H54 (cell line): ENCODE data around the gene IL23R.
"Not testable (repeated sequence)": the region's sequence is repeated elsewhere in the genome, so short reads cannot be mapped to it uniquely, and the experiment has no call there.

Source experiments
- DNase-seq: peaks from one replicate; pipeline ENCODE4 v3.0.0; 2011; ENCODE audit warnings: low spot score, mixed read lengths; ENCODE audit not compliant: insufficient read length
- FAIRE-seq: peaks from 3 replicates; lab custom pipeline; 2011; peaks lifted over from hg19 to GRCh38; lab: Jason Lieb, UNC
- POLR2A ChIP-seq: IDR thresholded peaks from 2 replicates; pipeline ENCODE4 v1.6.1; 2011; ENCODE audit warnings: low read depth, mild to moderate bottlenecking, low read length

The IL23R gene

DNA sequence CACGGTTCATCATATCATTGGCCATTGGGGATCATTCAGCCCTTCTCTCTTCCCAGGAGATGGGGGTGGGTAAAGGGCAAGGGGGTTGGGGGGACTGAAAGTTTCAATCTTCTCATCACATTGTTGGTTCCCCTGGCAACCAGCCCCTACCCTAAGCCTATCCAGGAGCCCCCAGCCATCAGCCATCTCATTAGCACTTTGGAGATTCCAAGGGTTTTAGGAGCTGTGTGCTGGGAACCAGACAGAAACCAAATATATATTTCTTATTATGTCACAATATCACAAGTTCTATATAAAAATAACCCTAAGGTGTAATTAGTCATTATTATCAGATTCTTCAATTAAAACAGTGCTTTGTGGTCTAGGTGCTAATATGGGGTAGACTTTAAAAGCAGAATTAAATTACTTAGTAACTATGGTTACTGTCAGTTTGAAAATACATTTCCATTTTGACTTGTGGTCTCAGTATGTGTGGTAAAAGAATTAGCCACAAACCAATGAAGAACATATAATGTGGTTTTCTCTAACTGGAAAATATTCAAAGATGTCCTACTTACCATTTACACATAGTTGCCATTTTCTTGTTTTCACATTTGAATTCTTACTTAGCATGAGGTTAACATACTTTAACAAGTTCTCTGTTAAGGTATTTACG is 28.1 kb downstream of the IL23R start:
- no peak for TF ChIP-seq POLR2A
- FAIRE-seq = no peak
- no peak for DNase-seq

- DNase-seq = no peak
- TF ChIP-seq POLR2A = no peak
- FAIRE-seq = no peak
Measured at GRCh38 chr1:67200755-67201154, 34.5 kb downstream of the IL23R start.

- no peak for FAIRE-seq
- DNase-seq = no peak
Measured at GRCh38 chr1:67201891-67202290, 35.6 kb downstream of the IL23R start.

DNA sequence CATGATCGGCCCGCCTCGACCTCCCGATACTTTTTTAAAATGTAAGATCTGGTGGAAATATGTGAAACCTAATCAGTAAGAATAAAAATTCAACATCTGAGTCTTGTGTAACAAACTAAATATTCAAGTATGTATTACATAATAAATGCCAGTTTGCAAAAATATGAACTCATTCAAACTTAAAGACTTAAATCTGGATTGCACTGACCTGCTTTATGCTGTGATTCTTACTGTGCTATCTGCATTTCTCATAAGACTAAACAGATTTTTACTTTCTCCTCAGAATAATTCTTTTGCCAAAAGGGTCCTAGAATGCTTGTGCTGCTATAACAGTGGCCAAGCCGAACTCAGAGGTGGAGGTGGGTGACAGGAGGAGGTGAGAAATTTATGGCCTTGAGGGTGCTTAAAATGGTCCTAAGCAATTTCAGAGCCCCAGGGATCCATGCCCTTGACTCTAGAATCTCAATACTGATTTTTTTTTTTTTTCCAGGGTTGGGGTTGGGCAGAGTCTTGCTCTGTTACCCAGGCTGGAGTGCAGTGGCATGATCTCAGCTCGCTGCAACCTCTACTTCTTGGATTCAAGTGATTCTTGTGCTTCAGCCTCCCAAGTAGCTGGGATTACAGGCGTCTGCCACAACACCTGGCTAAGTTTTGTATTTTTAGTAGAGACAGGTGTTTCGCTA is 38.2 kb downstream of the IL23R start:
- FAIRE-seq = no peak
- DNase-seq = no peak

More at GRCh38 chr1:67201891-67202290, 35.6 kb downstream of the IL23R start:
- TF ChIP-seq POLR2A = no peak

DNA sequence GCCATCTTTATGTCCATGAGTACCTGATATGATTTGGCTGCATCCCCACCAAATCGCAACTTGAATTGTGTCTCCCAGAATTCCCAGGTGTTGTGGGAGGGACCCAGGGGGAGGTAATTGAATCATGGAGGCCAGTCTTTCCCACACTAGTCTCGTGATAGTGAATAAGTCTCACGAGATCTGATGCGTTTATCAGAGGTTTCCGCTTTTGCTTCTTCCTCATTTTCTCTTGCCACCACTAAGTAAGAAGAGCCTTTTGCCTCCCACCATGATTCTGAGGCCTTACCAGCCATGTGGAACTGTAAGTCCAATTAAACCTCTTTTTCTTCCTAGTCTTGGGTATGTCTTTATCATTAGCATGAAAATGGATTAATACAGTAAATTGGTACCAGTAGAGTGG is 41.1 kb downstream of the IL23R start:
- FAIRE-seq, DNase-seq: not testable (repeated sequence)

More for the DNA sequence above, 38.2 kb downstream of the IL23R start:
- no peak for TF ChIP-seq POLR2A

- TF ChIP-seq POLR2A = no peak
- FAIRE-seq = no peak
Measured at GRCh38 chr1:67208217-67208616, 42.0 kb downstream of the IL23R start.

DNA sequence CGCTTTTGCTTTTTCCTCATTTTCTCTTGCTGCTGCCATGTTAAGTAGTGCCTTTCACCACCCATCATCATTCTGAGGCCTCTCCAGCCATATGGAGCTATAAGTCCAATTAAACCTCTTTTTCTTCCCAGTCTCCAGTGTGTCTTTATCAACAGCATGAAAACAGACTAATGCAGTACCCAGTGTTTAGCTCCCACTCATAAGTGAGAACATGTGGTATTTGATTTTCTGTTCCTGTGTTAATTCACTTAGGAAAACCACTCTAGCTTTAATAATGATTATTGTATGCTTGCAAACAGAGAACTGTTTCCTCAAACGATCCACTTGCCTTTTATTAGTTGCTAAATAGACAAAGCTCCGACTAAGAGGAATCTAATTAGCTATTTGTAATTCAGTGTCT is 43.3 kb downstream of the IL23R start:
- DNase-seq = no peak
- no peak for TF ChIP-seq POLR2A
- FAIRE-seq = no peak

More at GRCh38 chr1:67208217-67208616, 42.0 kb downstream of the IL23R start:
- DNase-seq = no peak

DNA sequence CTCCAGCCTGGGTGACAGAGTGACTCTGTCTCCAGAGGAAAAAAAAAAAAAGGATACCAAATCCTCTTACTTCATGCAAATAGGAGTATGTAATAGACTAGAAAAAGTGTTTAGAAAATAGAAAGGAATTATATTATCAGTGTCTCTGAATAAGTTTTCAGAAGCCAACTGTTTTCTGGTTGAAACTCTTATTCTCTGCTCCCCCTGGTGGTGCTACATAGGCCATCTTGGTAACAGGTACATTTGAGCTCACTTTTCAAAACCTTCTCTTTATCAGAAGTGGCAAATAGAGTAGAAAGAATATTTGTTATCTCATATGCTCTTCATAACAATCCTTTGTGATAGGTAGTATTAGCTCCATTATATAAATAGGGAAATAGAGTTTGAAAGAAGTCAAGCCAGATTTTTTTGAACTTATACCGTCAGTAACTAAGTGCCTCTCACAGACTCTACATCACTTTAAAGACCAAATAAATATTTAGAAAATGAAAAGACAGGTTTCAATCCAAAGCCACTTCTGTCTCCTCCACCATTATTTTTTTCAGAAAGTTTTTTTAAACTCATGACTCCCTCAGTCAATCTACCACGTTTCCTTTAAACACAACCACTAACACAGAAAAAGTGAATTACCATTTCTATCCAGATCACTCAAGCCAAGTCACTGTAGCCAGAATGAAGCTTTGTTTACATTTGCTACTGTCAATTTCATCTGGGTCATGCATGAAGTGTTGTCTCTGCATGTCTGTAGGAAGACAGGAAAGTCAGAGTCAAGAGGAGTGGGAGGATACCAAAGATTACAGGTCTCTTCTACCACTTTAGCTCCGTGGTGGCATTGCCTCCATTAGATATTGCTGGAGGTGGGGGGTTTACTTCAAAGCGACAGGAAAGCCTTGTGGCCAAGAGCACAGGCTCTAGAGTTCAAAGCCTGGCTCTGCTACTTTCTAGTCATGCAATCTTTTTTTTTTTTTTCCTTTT is 45.6 kb downstream of the IL23R start:
- FAIRE-seq (peak; percentile 83), DNase-seq (no peak)
- TF ChIP-seq POLR2A = no peak

- DNase-seq (no peak), FAIRE-seq (peak; percentile 96)
- no peak for TF ChIP-seq POLR2A
Measured at GRCh38 chr1:67213164-67213563, 46.9 kb downstream of the IL23R start.

- FAIRE-seq = no peak
- DNase-seq = no peak
- TF ChIP-seq POLR2A = no peak
Measured at GRCh38 chr1:67213948-67214347, 47.7 kb downstream of the IL23R start.

DNA sequence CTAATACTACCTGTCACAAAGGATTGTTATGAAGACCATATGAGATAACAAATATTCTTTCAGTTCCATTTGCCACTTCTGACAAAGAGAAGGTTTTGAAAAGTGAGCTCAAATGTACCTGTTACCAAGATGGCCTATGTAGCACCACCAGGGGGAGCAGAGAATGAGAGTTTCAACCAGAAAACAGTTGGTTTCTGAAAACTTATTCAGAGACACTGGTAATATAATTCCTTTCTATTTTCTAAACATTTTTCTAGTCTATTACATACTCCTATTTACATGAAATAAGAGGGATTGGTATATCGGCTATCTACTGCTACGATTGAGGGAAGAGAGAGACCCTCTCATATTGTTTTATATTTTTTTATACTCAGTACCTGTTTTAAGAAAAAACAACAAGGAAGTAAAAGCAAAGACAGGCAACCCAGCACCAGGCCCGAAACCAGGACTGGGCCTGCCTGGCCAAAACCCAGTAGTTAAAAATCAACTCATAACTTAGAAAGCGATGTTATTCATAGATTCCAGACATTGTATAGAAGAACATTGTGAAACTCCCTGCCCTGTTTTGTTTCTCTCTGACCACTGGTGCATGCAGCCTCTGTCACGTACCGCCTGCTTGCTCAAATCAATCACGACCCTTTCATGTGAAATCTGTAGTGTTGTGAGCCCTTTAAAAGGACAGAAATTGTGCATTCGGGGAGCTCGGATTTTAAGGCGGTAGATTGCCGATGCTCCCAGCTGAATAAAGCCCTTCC is 48.3 kb downstream of the IL23R start:
- DNase-seq (no peak), FAIRE-seq (peak; percentile 95)
- TF ChIP-seq POLR2A = no peak

DNA sequence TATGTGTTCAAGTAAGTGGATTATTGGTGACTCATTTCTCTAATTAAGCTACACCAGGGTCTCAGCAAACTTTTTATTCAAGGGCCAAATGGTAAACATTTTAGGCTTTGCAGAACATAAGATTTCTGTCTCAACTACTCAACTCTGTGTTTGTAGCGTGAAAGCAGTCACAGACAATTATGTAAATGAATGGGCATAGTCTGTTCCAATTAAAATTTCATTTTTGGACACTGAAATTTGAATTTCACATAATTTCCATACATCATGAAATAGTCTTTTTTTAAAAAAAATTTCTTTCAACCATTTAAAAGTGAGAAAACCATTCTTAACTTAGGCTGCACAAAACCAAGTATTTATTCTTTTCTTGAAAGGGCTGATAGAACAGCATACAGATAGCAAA is 50.1 kb downstream of the IL23R start:
- FAIRE-seq (no peak), DNase-seq (no peak)
- TF ChIP-seq POLR2A = no peak

DNA sequence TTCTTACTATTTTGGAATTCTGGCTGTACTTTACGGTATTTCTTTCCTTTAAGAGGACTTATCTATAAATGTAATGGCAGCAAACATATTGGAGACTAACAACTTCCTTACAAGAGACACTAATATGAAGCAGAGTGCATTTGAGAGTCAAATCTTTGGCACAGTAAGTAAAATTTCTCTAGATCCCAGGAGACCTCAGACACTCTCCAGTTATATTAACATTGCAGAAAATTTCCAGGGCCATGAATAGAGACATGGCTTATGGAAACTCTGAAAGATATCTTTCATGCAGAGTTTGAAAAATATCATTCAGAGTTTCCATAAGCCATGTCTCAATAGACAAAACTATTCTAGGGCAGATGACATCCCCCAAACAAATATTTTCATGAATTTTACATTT is 51.2 kb downstream of the IL23R start:
- no peak for TF ChIP-seq POLR2A
- no peak for FAIRE-seq

More for the DNA sequence above, 51.2 kb downstream of the IL23R start:
- DNase-seq = no peak
